CD4-positive, alpha-beta T cell treated with Interleukin-15 for 1 hour (primary cell): ENCODE results near the gene FOXG1.

Experiments used
- DNase-seq: peaks from one replicate; pipeline ENCODE4 v3.0.0-alpha.2; 2020

The FOXG1 gene

DNA sequence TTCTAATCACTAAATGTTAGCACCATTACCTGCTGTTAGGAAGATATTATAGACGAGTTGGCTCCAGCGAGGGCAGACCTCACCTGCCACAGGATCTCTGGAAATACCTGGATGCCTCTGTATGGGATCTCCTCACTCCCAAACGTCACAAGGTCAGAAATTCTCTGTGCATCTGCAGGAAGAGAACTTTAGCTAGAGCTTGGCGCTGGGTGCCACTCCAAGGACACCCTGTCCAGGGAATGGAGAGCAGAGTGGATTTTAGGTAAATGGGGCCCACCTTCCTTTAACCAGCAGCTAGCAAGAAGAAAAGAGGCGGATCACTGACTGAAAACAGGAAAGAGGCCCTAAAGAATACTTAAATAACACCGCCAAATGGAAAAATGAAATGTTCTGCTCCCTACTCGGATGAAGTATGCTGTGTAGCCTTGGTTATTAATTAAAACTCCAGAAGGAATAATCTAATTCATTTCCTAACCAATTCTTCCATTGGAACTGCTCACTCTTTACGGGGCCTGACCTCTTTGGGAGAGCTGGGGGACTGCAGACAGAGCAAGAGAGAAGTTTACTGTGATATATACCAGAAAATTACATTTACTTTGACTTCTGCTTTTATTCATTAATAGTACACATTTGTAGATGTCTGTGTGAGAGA, 4.2 kb upstream of the FOXG1 start:
- DNase-seq, result no peak

DNA sequence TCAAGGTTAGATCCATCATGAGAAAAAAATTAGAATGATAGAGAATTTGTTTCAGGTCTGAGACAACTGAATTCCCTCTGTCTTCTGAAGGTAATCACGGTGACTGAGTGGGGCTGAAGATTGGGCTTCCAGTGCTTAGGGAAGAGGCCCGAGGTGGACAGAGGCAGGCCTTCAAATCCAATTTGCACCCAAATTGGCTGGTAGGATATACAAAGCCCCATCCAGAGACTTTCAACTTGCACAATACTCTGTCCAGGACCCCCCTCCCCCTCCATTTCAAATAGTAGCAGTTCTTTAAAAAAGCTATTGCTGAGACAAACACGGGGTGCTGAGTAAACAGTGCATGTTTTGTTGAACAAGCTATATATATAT, 3.6 kb upstream of the FOXG1 start:
- DNase-seq, result no peak

DNA sequence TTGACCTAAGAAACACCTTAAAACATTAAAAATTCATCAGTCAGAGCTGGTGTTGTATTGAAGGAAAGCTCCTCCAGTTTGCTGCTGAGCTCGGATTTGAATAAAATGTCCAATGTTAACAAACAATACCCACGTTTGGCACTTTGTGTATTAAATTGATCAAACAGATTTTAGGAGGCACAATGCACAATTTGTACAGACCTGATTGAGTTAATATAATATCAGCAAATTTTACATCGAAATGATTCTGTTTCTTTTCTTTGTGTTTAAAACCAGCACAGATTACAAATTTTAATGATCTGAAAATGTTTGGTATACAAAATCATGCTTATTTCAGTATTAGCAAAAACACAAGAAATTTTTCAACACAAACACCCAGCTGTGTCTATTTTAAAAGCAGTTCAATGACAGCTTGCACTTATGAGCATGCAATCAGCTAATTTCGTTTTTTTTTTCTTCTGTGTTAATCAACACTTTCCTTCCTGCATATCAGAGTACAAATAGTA, 2.8 kb upstream of the FOXG1 start:
- DNase-seq, result no peak

DNA sequence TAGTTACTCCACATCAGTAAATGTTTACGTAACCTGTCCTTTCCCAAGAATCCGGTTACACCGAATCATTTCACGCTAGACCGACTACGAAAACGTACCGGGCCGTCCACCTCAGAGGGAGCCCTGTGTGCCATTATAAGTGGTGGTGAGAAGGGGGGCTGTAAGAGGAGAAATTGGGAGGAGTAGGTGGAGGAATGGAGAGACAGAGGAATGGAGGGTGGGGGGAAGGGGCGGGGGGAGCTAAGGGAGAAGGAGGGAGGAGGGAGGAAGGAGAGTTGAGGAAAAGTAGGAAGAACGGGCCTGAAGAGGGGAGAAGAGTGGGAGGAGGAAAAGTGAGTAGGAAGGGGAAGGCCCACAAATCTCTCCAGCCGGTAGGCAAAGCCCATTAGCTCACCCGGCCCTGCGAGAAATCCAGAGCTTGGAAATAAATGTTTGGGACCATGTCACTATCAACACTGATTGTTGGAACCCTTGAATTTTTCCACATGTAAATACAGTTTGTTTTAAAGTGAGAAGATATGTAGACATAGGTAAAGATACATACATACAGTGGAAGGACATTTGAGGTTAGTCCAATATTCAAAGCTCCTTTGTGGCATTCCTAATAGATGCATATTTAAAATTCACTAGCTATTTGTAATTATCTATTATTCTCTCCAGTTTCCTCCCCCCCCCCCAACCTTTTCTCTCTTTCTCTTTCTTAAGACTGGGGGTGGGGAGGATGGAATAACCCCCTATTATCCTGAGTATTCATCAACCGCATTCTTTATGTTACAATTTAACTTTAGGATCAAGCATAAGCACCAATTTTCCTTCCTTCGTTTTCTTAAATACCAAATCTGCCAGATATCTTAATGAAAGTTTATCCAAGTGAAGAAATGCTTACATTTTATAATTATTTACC, 2.1 kb upstream of the FOXG1 start:
- no peak for DNase-seq

DNA sequence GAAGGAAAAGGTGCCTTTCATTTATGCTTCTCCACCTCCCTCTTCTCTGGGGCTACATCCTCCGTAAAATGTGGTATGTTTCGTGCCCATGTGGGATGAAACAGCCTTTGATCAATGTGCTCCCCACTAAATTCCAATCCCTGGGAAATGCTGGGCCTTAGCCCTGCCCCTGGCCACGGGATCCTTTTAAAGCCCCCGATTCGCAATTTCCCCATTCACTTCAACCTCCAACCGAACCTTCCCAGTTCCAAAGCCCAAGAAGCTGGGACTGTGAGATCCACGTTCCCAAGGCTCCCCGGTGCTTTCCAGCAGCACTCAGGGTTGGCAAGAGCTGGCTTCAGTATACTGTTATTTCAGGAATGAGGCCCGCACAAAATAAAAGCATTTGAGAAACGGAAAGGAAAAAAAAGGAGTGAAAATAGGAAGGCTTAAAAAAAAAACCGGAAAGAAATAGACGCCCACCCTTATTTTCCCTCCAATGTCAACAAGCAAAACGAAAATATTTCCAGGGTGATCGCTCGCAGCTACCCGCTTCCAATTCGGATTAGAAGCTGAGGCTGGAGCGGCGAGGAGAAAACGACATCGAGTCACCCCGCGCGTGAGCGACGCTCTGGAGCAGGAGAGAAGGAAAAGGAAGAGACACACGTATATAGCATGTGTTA, 1.3 kb upstream of the FOXG1 start:
- DNase-seq, result no peak

DNA sequence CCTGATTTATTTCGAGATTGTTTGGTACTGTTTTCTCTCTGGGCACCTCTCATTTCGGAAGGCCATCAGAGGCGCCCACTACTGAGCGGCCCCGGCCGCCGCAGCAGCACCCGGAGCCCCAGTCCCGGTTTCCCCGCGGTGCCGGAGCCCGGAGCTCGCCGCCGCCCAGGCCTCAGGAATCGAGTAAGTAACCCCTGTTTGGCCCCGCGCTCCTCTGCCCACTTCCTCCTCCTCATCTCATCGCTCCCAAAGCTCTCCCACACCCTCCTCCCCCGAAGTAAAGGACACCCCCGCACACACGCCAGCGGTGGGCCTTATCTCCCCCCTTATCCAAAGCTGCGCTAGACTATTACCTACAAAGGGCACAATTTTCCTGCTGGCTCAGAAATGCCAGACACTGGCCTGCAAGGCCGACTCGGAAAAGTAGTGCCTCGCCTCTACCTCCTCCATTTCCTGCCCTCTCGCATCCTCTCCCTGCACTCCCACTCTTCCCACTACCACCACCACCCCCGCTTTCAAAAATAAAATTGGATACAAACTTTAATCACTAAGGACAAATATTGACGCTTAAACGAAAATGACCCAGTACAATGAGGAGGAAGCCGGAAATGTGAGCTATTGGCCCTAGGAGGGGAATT, 637 bp upstream of the FOXG1 start:
- DNase-seq, result no peak

DNA sequence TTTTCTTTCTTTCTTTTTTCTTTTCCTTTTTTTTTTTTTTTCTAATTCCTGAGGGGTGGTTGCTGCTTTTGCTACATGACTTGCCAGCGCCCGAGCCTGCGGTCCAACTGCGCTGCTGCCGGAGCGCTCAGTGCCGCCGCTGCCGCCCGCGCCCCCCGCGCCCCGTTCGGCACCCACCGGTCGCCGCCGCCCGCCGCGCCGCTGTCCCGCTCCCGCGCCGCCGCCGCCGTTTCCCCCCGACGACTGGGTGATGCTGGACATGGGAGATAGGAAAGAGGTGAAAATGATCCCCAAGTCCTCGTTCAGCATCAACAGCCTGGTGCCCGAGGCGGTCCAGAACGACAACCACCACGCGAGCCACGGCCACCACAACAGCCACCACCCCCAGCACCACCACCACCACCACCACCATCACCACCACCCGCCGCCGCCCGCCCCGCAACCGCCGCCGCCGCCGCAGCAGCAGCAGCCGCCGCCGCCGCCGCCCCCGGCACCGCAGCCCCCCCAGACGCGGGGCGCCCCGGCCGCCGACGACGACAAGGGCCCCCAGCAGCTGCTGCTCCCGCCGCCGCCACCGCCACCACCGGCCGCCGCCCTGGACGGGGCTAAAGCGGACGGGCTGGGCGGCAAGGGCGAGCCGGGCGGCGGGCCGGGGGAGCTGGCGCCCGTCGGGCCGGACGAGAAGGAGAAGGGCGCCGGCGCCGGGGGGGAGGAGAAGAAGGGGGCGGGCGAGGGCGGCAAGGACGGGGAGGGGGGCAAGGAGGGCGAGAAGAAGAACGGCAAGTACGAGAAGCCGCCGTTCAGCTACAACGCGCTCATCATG, 654 bp downstream of the FOXG1 start:
- no peak for DNase-seq

DNA sequence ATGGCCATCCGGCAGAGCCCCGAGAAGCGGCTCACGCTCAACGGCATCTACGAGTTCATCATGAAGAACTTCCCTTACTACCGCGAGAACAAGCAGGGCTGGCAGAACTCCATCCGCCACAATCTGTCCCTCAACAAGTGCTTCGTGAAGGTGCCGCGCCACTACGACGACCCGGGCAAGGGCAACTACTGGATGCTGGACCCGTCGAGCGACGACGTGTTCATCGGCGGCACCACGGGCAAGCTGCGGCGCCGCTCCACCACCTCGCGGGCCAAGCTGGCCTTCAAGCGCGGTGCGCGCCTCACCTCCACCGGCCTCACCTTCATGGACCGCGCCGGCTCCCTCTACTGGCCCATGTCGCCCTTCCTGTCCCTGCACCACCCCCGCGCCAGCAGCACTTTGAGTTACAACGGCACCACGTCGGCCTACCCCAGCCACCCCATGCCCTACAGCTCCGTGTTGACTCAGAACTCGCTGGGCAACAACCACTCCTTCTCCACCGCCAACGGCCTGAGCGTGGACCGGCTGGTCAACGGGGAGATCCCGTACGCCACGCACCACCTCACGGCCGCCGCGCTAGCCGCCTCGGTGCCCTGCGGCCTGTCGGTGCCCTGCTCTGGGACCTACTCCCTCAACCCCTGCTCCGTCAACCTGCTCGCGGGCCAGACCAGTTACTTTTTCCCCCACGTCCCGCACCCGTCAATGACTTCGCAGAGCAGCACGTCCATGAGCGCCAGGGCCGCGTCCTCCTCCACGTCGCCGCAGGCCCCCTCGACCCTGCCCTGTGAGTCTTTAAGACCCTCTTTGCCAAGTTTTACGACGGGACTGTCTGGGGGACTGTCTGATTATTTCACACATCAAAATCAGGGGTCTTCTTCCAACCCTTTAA, 1.5 kb downstream of the FOXG1 start:
- DNase-seq, result no peak

DNA sequence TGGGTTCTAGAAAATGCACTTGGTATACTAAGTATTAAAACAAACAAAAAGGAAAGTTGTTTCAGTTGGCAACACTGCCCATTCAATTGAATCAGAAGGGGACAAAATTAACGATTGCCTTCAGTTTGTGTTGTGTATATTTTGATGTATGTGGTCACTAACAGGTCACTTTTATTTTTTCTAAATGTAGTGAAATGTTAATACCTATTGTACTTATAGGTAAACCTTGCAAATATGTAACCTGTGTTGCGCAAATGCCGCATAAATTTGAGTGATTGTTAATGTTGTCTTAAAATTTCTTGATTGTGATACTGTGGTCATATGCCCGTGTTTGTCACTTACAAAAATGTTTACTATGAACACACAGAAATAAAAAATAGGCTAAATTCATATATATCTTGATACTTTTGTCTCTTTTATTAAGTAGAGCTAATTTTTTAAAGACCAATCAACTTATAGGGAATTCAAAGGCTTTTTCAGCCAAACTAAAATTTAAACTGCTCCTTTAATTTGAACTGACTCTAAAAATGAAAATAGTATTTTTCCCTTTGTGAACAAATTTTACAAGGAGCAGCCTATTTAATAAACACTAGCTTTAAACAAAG, 2.8 kb downstream of the FOXG1 start:
- DNase-seq, result no peak

DNA sequence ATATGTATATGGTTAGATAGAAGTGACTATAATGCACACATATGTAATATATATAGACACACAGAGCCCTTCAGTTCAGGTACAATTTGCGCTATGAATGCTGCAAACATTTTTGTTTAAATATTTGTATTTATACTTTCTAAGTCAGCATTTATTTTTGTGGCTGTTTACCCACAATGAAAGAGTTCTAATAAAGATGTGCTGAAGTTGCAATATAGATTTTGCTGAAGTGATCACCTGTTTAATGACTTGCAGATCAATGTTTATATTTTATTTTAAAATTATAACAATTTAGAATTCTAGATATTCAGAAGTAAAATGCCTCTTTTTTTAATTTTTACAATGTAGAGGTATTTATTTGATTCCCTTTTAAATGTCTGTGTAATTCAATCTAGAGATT, 3.5 kb downstream of the FOXG1 start:
- no peak for DNase-seq

DNA sequence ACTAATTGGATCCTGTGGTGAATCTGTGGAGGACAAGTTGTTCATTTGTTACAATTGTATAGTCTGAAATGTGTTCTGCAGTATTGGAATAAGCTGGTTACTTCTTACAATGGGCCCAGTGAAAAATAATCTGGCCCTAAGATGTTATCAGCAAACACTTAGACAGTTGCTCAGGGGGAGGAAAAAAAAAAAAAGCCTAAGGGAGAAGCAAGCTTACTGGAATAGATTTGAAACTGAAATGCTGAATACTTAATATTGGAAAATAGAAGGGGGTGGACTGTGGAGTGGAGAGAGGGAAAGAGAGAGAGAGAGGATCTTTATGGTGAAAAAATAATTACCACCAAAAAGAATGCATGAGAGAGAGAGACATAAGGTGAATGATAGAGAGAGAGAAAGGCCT, 4.0 kb downstream of the FOXG1 start:
- no peak for DNase-seq

DNA sequence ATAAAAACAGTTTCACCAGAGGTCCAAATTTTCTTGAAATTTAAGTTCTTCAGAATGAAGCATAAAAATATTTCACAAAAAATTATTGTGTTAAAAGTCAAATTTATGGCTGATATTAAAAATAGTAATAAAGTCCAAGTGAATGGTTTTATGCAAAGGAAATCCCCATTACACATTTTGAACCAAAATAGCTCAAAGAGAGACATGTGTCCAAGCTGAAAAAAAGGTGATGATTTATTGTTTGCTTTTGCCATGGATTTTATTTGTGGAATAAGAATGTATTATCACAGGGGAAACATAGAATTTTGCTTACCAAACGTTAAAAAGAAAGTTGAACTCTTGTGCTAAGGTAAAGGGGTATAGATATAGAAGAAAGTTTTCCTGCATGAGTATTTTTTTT, 4.6 kb downstream of the FOXG1 start:
- no peak for DNase-seq

DNA sequence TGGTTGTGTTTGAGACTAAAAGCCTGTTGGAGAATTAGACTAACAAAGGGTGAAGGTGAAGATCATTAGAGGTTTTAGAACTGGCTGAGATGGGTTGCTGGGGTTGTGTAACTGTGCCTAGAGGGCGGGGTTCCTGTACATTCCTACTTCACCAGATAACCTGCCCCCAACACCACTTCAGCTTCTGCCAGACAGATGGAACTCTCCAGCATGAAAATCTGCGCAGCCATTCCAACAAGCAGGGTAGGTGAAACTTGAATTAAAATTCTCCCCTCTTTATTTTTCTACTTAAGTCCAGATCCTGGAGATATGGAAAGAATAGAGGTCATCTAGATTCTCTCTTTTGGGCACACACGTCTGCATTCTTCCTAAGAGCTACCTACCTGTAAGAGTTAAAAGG, 6.0 kb downstream of the FOXG1 start:
- no peak for DNase-seq

DNA sequence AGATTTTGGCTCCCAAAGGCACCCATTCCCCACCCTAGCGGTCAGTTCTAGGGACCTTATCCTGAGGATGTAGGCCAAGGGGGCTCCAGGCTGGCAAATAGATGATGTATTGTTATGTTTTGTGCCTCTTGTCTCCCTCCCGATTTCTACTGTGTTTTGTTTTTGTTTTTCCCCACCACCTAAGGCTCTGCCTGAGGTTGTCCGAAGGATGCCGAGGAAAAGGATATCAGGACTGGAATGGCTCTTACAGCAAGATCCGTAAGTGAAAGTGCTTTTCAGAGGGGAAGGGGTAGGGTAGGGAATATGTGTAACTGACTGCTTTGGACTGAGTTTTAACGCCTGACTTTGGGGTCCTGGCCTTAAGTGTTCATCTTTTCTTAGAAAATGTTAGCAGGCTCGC, 6.6 kb downstream of the FOXG1 start:
- DNase-seq, result no peak

DNA sequence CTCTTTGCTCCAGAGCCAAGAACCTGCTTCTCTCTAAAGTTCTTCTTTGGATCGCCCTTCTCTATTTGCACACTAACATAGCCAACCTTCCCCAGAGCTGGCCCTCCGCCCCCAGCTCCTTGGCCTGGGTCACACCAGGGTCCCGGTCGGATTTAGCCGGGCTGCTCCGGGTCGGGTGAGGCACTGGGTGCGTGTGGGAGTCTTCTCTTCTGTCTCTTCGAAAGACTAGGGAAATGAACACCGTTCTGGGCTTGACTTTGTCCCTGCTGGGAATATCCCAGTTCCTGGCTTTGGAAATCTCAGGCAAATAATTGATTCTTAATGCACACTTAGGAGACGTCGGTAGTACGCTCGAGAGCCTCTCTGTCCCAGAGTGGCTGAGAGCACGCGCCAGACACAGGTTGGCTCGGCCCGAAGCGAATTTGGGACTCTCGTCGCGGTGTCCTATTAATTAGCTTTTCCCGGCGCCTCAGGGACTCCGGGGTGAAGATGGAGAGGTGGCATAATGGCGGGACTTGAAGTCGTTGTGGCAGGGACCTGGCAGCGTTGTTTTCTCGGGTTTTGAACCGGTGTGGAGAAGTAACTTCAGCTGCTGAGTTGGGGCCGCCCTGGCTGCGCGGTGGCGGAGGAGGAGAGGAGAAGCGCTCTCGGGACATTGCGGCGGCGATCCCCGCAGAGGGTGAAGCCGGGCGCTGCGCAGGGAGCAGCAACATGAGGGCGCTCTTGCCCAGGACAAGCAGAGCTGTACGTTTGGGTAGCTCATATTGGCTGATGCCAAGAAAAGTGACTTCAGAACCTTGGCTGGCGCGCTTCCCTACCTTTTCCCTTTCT, 7.5 kb downstream of the FOXG1 start:
- no peak for DNase-seq

DNA sequence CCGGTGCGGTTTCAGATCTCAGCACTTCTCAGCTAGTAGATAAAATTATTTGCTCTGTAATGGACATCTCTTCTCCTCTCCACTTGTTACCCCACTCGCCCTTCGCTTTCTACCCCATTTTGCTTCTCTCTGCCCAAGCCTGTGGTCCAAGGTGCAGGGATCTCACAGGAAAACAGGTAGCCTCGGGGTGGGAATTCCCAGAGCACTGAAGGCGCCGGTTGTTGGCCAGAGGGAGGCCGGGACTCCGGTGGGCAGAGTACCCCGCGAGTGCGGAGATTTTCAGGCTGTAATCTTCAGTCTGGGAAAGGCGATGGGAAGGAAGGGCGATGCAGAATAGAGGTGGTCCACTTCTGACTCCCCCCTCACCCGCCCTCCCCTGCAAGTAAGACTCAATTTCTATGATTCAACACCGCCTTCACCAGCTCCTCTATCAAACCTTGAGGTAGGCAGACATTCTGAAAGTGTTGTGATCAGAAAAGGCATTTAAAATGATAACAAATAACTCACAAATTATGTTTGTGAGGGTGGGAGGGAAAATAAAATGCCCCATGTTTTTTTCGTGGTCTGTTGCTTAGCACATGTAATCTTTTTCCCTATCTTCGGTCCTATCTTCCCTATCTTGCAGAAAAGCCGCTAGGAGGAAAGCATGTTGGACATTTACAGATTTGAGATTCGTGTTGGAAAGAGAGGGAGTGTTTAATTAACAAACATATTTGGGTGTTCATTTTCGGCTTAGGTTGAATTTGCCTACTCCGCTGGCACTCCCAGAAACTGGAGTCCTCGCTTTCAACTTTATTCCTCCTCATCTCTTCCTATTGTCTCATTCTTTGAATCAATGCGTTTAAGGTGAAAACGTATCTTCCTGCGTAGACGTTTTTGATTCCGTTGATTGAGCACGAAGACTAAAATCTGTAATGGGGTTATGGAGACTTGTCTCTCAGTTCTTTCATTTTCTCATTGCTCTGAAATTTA, 8.5 kb downstream of the FOXG1 start:
- no peak for DNase-seq

DNA sequence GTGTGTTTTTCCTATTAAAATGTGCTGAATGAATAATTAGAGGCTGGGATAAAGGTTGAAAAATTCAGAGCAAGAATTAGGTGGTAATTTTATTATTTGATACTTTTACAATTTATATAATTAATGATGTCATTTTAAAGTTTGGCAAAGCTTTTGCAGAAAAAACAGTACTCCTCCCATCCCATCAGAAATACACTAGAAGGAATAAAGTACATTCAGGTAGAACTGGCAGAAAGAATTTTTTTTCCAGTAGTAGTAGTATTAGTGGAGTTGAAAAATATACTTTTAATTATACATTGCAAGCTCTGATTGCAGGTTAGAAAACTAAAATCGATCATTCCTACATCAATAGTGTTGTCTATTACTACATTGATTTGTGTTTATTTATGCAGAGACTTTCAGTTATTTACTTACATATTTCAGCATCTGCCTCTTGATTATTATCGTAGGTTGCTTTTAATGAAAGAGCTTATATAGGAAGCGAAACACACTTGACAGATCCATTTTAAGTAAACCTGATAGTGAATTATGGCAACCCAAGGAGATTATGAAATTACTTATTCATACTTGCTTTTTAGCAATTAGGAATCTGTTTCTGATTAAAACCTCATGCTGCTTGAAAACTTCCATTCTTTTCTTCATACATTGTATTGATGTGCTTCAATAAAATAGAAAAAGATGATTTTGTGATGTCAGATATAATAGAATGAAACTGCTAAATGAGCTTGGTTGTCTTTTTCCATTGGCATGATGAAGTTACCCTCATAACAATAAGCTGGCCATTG, 10.1 kb downstream of the FOXG1 start:
- DNase-seq, result no peak
